Activated CD4-positive, alpha-beta memory T cell treated with anti-CD3 and anti-CD28 coated beads for 36 hours (primary cell): ENCODE measurements around the gene P2RX1. TPM values are rescaled to one million over a fixed set of nuclear protein-coding genes. Genes with fewer than 3 reads are reported as not detected.
"Not testable (repeated sequence)": the region's sequence is repeated elsewhere in the genome, so short reads cannot be mapped to it uniquely, and the experiment has no call there.

Experiments
- CTCF ChIA-PET: fragments of 350-600 bp; sonication (Branson Sonifier 250); formaldehyde crosslinking; loops from one replicate; lab custom pipeline; 2021; ENCODE audit warnings: antibody characterized with exemption, inconsistent platforms; lab: Charles Lee
- POLR2A ChIA-PET: fragments of 350-600 bp; sonication (Branson Sonifier 250); formaldehyde crosslinking; loops from one replicate; lab custom pipeline; 2021; ENCODE audit warnings: antibody characterized with exemption; lab: Charles Lee
- DNase-seq: peaks from one replicate; pipeline ENCODE4 v3.0.0-alpha.2; 2020
- H3K27ac Mint-ChIP-seq: one replicate; pipeline ENCODE4 v1.8.0; 2021; ENCODE audit warnings: mixed read lengths
- H3K27me3 Mint-ChIP-seq: one replicate; pipeline ENCODE4 v1.8.0; 2021; ENCODE audit warnings: mixed read lengths
- H3K36me3 Mint-ChIP-seq: one replicate; pipeline ENCODE4 v1.8.0; 2021; ENCODE audit warnings: mixed read lengths
- H3K4me1 Mint-ChIP-seq: one replicate; pipeline ENCODE4 v1.8.0; 2021; ENCODE audit warnings: low read depth, mixed read lengths
- H3K4me3 Mint-ChIP-seq: one replicate; pipeline ENCODE4 v1.8.0; 2021; ENCODE audit warnings: mild to moderate bottlenecking, mixed read lengths
- H3K9me3 Mint-ChIP-seq: one replicate; pipeline ENCODE4 v1.8.0; 2021; ENCODE audit warnings: mixed read lengths
- intact Hi-C: fragments of 100-400 bp; cut with micrococcal nuclease; formaldehyde crosslinking; loops from one replicate; pipeline ENCODE4 v1.15.1; 2023
- total RNA-seq, 2 experiments: library from RNA; stranded (reverse); gene quantifications; one replicate each; pipeline ENCODE4 v1.2.3, GENCODE V29; 2021

P2RX1 gene
- total RNA-seq, 2 experiments from 2014 or later: 0.43 to 0.44 TPM

DNA sequence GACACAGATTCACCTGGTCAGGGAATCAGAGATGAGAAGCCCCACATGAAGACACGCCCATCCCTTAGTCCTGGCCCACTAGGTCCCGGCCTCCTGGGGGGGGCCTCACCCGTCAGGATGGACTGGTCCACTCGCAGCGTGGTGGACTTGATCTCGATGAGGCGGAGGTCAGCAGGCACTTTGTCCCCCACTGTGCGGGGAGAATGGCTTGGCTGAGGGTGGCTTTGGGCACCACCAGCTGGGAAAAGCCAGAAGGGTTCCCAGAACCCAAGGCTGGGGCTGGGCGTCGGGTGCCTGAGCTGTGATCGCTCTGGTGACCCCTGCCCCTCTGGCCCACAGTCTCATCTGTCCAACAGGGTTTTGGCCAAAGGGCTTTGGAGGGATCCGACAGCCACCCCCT is 34.3 kb upstream of the P2RX1 start:
- intact Hi-C loops: no loop called here
- H3K27me3 Mint-ChIP-seq: no peaks in the 10 kb centered on the region
- CTCF ChIA-PET: no interaction called here
- POLR2A ChIA-PET: no interaction called here
- H3K4me1 Mint-ChIP-seq: no peaks in the 10 kb centered on the region
- H3K27ac Mint-ChIP-seq: no peak overlapping the region
- H3K36me3 Mint-ChIP-seq: peaks cover 21% of the 10 kb centered on the region
- no peak overlapping the region for H3K4me3 Mint-ChIP-seq
- H3K9me3 Mint-ChIP-seq: no peaks in the 10 kb centered on the region
- DNase-seq: no peak

DNA sequence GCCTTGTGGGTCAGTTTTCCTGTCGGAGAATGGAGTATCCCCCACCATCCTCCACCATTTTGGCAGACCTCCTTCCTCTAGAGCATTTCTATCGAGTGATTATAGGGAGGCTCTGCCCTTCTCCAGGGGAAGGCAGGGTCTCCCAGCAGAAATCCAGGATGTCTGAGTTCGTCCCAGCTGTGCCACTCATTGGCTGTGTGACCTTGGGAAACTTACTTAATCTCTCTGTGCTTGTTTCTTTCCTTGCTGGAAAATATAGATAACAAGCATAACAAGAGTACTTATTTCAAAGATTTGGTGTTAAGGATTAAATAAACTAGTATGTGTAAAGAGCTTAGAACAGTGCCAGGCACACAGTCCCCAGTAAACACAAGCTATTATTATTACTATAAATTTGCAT is 33.2 kb upstream of the P2RX1 start:
- Mint-ChIP-seq H3K36me3 (peaks cover 24% of the 10 kb centered on the region), H3K4me3 (no peak overlapping the region), H3K27me3 (no peaks in the 10 kb centered on the region), H3K27ac (no peak overlapping the region), H3K9me3 (no peaks in the 10 kb centered on the region), H3K4me1 (no peaks in the 10 kb centered on the region)
- ChIA-PET POLR2A (interaction anchor here (1.4 kb wide), 1 partner anchor 10 kb away, joined by 3 read pairs; no protein-coding TSS in a partner anchor), CTCF (interaction anchor here (0.7 to 1.4 kb wide), 3 partner anchors 16 to 86 kb away, joined by 3 to 6 read pairs (median 3); no protein-coding TSS in a partner anchor)
- DNase-seq: no peak
- intact Hi-C loops: no loop called here

DNA sequence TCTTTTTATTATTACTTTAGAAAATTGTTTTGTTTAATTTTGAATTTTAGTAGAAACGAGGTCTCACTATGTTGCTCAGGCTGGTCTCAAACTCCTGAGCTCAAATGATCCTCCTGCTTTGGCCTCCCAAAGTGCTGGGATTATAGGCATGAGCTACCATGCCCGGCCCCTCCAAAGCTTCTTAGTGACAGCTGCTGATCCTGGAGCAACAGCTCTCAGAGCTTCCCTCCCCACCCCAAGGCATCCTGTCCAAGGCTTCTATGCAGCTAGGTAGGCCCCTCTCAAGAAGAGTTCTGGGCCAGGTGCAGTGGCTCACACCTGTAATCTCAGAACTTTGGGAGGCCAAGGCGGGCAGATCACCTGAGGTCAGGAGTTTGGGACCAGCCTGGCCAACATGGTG is 32.3 kb upstream of the P2RX1 start:
- H3K27ac Mint-ChIP-seq, H3K4me1 Mint-ChIP-seq, intact Hi-C loops, DNase-seq, H3K27me3 Mint-ChIP-seq, H3K9me3 Mint-ChIP-seq, H3K4me3 Mint-ChIP-seq, POLR2A ChIA-PET: not testable (repeated sequence)
- CTCF ChIA-PET: interaction anchor here (0.8 to 1.4 kb wide), 3 partner anchors 16 to 56 kb away, joined by 3 to 6 read pairs (median 3); no protein-coding TSS in a partner anchor
- peaks cover 30% of the 10 kb centered on the region for H3K36me3 Mint-ChIP-seq

- no peaks in the 10 kb centered on the region for H3K9me3 Mint-ChIP-seq
- no peaks in the 10 kb centered on the region for H3K4me1 Mint-ChIP-seq
- ChIA-PET CTCF (interaction anchor here (1.0 to 1.4 kb wide), 2 partner anchors 34 to 57 kb away, joined by 3 read pairs; no protein-coding TSS in a partner anchor), POLR2A (no interaction called here)
- no peak overlapping the region for H3K4me3 Mint-ChIP-seq
- H3K27me3 Mint-ChIP-seq: no peaks in the 10 kb centered on the region
- no peak for DNase-seq
- intact Hi-C loops: no loop called here
- no peak overlapping the region for H3K27ac Mint-ChIP-seq
- H3K36me3 Mint-ChIP-seq: peaks cover 33% of the 10 kb centered on the region
Measured at GRCh38 chr17:3947318-3947810, 31.1 kb upstream of the P2RX1 start.

DNA sequence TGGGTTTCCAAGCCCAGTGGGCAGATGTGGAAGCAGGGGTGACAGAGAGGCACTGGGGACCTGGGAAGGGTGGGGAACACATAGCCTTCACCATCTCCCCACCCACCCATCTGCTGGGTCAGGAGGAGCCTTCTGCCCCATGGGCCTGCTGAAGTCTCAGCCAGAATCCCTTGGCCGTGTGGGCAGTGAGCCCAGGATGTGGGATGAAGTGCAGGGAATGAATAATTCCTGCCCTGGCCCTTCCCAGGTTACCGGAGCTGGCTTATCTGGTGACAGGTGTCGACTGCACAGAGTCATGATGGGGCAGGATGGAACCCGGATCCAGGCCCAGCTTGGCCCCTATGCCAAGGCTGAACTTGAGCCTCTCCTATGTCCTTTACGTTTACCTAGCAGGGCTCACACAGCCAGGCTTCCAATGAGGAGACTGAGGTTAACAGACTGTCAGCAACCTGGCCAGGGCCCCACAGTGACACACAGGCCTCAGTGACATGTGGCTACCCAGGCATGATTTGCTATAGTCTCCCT is 30.5 kb upstream of the P2RX1 start:
- no peaks in the 10 kb centered on the region for H3K9me3 Mint-ChIP-seq
- ChIA-PET POLR2A (no interaction called here), CTCF (interaction anchor here (1.0 kb wide), 1 partner anchor 33 kb away, joined by 3 read pairs; no protein-coding TSS in a partner anchor)
- H3K36me3 Mint-ChIP-seq: peaks cover 34% of the 10 kb centered on the region
- intact Hi-C loops: no loop called here
- DNase-seq: no peak
- H3K4me3 Mint-ChIP-seq: no peak overlapping the region
- no peaks in the 10 kb centered on the region for H3K27me3 Mint-ChIP-seq
- no peak overlapping the region for H3K27ac Mint-ChIP-seq
- H3K4me1 Mint-ChIP-seq: no peaks in the 10 kb centered on the region

DNA sequence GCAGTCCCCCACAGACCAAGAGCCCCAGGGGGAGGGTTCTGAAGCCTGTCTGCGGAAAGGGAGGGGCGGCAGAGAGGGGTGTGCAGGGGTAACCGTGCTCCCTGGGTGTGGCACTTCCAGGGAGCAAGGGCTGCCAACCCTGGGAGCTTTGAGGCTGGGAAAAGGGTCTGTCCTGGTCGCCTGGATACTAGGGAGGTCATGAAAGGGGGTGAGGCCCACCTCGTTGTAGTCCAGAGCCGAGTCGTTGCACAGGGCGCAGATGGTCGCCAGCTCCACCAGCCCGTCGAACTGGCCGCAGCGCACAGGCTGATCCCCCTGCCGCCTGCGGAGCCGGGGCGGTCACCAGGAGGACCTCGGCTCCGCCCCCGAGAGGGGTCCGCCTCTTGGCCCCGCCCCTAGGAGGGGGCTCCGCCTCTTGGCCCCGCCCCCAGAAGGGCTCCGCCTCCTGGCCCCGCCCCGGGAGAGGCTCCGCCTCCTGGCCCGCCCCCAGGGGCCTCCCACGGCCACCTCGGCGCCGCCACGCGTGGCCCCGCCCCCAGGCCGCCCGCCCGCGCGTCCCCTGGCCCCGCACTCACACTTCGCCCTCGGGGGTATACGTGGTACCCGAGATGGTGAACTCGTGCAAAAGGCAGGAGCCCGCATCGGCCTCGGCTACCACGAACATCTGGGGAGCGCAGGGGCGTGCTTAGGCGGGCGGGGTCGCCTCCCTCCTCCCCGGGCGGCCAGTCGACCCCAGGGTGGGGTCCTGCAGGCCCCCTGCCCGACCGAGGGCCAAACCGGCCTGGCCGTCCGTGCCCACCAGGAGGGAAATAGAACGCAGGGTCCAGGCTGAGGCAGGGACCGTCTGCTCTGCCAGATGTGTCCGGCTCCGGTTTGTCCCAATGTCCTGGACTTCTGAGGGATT is 28.5 kb upstream of the P2RX1 start:
- Mint-ChIP-seq H3K36me3 (peaks cover 36% of the 10 kb centered on the region), H3K4me1 (no peaks in the 10 kb centered on the region), H3K27ac (no peak overlapping the region), H3K9me3 (no peaks in the 10 kb centered on the region), H3K27me3 (no peaks in the 10 kb centered on the region), H3K4me3 (no peak overlapping the region)
- CTCF ChIA-PET: no interaction called here
- intact Hi-C loops: no loop called here
- POLR2A ChIA-PET: no interaction called here
- peak; percentile 52 for DNase-seq

- CTCF ChIA-PET: no interaction called here
- Mint-ChIP-seq H3K36me3 (peaks cover 34% of the 10 kb centered on the region), H3K9me3 (no peaks in the 10 kb centered on the region), H3K27ac (no peak overlapping the region), H3K4me1 (no peaks in the 10 kb centered on the region), H3K4me3 (no peak overlapping the region), H3K27me3 (no peaks in the 10 kb centered on the region)
- DNase-seq: no peak
- POLR2A ChIA-PET: no interaction called here
- intact Hi-C loops: no loop called here
Measured at GRCh38 chr17:3943240-3943891, 27.1 kb upstream of the P2RX1 start.

DNA sequence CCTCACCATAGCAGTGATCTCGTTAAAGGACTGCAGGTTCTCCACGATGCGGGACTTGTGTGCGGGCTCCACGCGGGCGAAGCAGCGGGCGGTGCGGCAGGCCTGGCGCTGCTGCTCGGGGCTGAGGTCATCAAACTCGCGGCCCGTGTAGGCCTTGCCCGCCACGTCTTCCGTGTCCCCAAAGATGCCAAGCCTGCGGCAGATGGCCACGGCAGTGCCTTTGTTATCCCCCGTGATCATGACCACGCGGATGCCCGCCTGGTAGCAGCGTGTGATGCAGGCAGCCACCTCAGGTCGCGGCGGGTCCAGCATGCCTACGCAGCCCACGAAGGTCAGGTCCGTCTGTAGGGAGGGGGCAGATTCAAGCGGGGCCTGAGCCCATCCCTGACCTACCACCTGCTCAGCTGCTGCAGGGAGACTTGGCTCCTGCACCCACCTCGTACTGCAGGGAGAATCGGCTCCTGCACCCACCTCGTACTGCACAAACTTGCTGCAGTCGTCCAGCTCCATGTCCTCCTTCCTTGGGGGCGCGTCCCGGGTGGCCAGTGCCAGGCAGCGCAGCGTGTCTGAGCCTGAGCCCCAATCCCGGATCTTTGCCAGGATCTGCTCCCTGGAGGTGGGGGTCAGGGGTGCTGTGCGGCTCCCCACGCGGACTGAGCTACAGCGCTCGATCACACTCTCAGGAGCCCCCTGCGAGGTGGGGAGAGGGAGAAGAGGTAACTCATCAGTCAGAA is 24.9 kb upstream of the P2RX1 start:
- H3K36me3 Mint-ChIP-seq: peaks cover 46% of the 10 kb centered on the region
- H3K27me3 Mint-ChIP-seq: no peaks in the 10 kb centered on the region
- POLR2A ChIA-PET: no interaction called here
- no peak for DNase-seq
- no peaks in the 10 kb centered on the region for H3K9me3 Mint-ChIP-seq
- no peaks in the 10 kb centered on the region for H3K4me1 Mint-ChIP-seq
- H3K4me3 Mint-ChIP-seq: no peak overlapping the region
- intact Hi-C loops: no loop called here
- CTCF ChIA-PET: no interaction called here
- H3K27ac Mint-ChIP-seq: no peak overlapping the region

DNA sequence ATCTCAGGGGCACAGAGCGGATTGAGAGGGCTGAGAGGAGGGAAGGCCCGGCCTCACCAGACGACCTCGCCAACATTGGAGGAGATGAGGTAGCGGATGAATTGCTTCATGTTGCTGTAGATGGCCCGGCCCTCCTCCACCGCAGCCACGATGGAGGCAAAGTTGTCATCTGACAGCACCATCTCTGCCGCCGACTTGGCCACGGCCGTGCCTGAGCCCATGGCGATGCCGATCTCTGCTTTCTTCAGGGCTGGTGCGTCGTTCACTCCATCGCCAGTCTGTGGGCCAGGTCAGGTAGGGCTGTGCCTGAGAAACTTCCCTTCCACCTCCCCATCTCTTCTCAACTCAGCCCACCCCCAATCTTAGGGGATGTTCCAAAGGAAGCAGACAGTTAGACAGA is 21.1 kb upstream of the P2RX1 start:
- peaks cover 42% of the 10 kb centered on the region for H3K36me3 Mint-ChIP-seq
- no peaks in the 10 kb centered on the region for H3K27me3 Mint-ChIP-seq
- ChIA-PET POLR2A (no interaction called here), CTCF (no interaction called here)
- no peak overlapping the region for H3K27ac Mint-ChIP-seq
- no peak for DNase-seq
- no peak overlapping the region for H3K4me3 Mint-ChIP-seq
- H3K9me3 Mint-ChIP-seq: no peaks in the 10 kb centered on the region
- intact Hi-C loops: no loop called here
- H3K4me1 Mint-ChIP-seq: no peaks in the 10 kb centered on the region

GRCh38 chr17:3935825-3936355 is 19.6 kb upstream of the P2RX1 start:
- no peaks in the 10 kb centered on the region for H3K9me3 Mint-ChIP-seq
- intact Hi-C loops: no loop called here
- CTCF ChIA-PET: interaction anchor here (1.0 to 1.4 kb wide), 2 partner anchors 22 to 55 kb away, joined by 3 to 8 read pairs; no protein-coding TSS in a partner anchor
- no peak overlapping the region for H3K27ac Mint-ChIP-seq
- no peaks in the 10 kb centered on the region for H3K4me1 Mint-ChIP-seq
- no peak overlapping the region for H3K4me3 Mint-ChIP-seq
- POLR2A ChIA-PET: no interaction called here
- DNase-seq: no peak
- H3K27me3 Mint-ChIP-seq: no peaks in the 10 kb centered on the region
- H3K36me3 Mint-ChIP-seq: peaks cover 41% of the 10 kb centered on the region

DNA sequence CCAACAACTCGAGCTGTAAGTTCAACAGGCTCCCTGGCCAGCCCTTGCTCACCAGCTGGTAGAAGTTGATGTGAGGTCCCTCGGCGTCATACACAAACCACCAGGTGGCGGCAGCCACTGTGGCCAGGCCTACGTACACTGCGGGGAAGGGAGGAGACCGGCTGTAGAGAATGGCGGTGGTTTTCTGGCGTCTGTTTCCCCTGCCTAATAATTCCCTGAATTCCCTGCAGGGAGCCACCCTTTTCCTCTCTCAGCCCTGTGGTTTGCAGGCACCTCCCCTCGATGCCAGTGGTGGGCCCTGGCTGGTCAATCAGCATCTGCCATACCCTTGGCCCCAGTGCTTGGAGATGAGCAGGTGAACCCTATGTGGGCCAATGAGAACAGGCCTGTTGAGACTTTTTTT is 18.9 kb upstream of the P2RX1 start:
- CTCF ChIA-PET: interaction anchor here (0.8 to 2.4 kb wide), 2 partner anchors 21 to 73 kb away, joined by 3 to 10 read pairs; no protein-coding TSS in a partner anchor
- no peaks in the 10 kb centered on the region for H3K4me1 Mint-ChIP-seq
- peak; percentile 40 for DNase-seq
- H3K27me3 Mint-ChIP-seq: no peaks in the 10 kb centered on the region
- H3K36me3 Mint-ChIP-seq: peaks cover 42% of the 10 kb centered on the region
- no peaks in the 10 kb centered on the region for H3K9me3 Mint-ChIP-seq
- POLR2A ChIA-PET: no interaction called here
- no peak overlapping the region for H3K4me3 Mint-ChIP-seq
- no peak overlapping the region for H3K27ac Mint-ChIP-seq
- intact Hi-C loops: no loop called here
